IMR-90 (cell line): ENCODE results near the gene CD9. TPM values are rescaled to one million over a fixed set of nuclear protein-coding genes. Genes with fewer than 3 reads are reported as not detected.
A peak's percentile ranks its signal among the peaks of the same experiment; 100 is the strongest.

ENCODE experiments used
- ATAC-seq: fragments of 200-7000 bp; cut with Tn5 transposase; 2 replicates; pipeline ENCODE4 v1.9.1; 2020; ENCODE audit warnings: low read depth, mild to moderate bottlenecking, moderate library complexity
- BruUV-seq: library from RNA; stranded (reverse); fragments of 400-500 nt; replicated peaks from 2 replicates; lab custom pipeline; 2021; lab: Mats Ljungman, UMichigan
- CTCF ChIA-PET: fragments of 300-600 bp; formaldehyde crosslinking; extraction: SDS; loops from one replicate; lab custom pipeline; 2021; ENCODE audit warnings: antibody characterized with exemption; lab: Yijun Ruan, JAX
- POLR2A ChIA-PET: fragments of 300-600 bp; sonication (Branson Sonifier 250); formaldehyde crosslinking; loops from one replicate; lab custom pipeline; 2022; ENCODE audit warnings: antibody characterized with exemption; ENCODE audit not compliant: unreplicated experiment; lab: Charles Lee
- DNase-seq: peaks from one replicate; pipeline ENCODE4 v3.0.0; 2013
- H2AFZ ChIP-seq: replicated peaks from 2 replicates; pipeline ENCODE3; 2013; ENCODE audit warnings: low read length, mild to moderate bottlenecking; ENCODE audit not compliant: poor library complexity
- H2AK5ac ChIP-seq: 2 replicates; pipeline ENCODE4 v1.6.1; 2013; ENCODE audit warnings: low read depth, low read length, inconsistent platforms
- H2AK9ac ChIP-seq: replicated peaks from 2 replicates; pipeline ENCODE3; 2013; ENCODE audit warnings: mild to moderate bottlenecking, low read depth, low read length, moderate library complexity; ENCODE audit not compliant: poor library complexity
- H2BK120ac ChIP-seq: 2 replicates; pipeline ENCODE4 v1.6.1; 2013; ENCODE audit warnings: low read depth, low read length, inconsistent platforms
- H2BK15ac ChIP-seq: 3 replicates; pipeline ENCODE4 v1.6.1; 2013; ENCODE audit warnings: low read depth, low read length, inconsistent platforms
- H2BK20ac ChIP-seq: 2 replicates; pipeline ENCODE4 v1.6.1; 2013; ENCODE audit warnings: low read depth, mild to moderate bottlenecking, inconsistent platforms, low read length, moderate library complexity
- H2BK5ac ChIP-seq: 2 replicates; pipeline ENCODE4 v1.6.1; 2013; ENCODE audit warnings: mild to moderate bottlenecking, low read depth, low read length, inconsistent platforms; ENCODE audit not compliant: poor library complexity, severe bottlenecking
- H3K14ac ChIP-seq: replicated peaks from 2 replicates; pipeline ENCODE4 v1.6.1; 2013; ENCODE audit warnings: low read depth, low read length, inconsistent platforms
- H3K18ac ChIP-seq: 2 replicates; pipeline ENCODE4 v1.6.1; 2013; ENCODE audit warnings: low read depth, low read length, control low read depth
- H3K23ac ChIP-seq: 2 replicates; pipeline ENCODE4 v1.6.1; 2013; ENCODE audit warnings: low read depth, low read length, inconsistent platforms
- H3K27ac ChIP-seq: 2 replicates; pipeline ENCODE4 v1.5.1; 2013; ENCODE audit warnings: mild to moderate bottlenecking, control low read depth, low read length; ENCODE audit not compliant: insufficient read depth
- H3K27me3 ChIP-seq: 2 replicates; pipeline ENCODE4 v1.6.1; 2013; ENCODE audit warnings: low read length; ENCODE audit not compliant: control insufficient read depth, insufficient read depth
- H3K36me3 ChIP-seq: 2 replicates; pipeline ENCODE4 v1.6.1; 2013; ENCODE audit warnings: low read length, mixed read lengths; ENCODE audit not compliant: control insufficient read depth, insufficient read depth
- H3K4ac ChIP-seq: 2 replicates; pipeline ENCODE4 v1.6.1; 2013; ENCODE audit warnings: low read depth, low read length, inconsistent platforms
- H3K4me1 ChIP-seq: 2 replicates; pipeline ENCODE4 v1.6.1; 2013; ENCODE audit warnings: low read length, mixed read lengths; ENCODE audit not compliant: control insufficient read depth, insufficient read depth
- H3K4me2 ChIP-seq: 2 replicates; pipeline ENCODE4 v1.6.1; 2013; ENCODE audit warnings: low read depth, mild to moderate bottlenecking, control low read depth, low read length, moderate library complexity
- H3K4me3 ChIP-seq: 2 replicates; pipeline ENCODE4 v1.5.1; 2013; ENCODE audit warnings: low read depth, mild to moderate bottlenecking, control low read depth, low read length, moderate library complexity; ENCODE audit not compliant: insufficient read depth
- H3K56ac ChIP-seq: 2 replicates; pipeline ENCODE4 v1.6.1; 2013; ENCODE audit warnings: low read length, inconsistent platforms; ENCODE audit not compliant: insufficient read depth; ENCODE audit errors: extremely low read depth
- H3K79me1 ChIP-seq, 2 experiments: 2 replicates each; pipeline ENCODE4 v1.6.1; 2013; ENCODE audit warnings: low read length in 2 of 2, inconsistent platforms in 1 of 2, low read depth in 1 of 2
- H3K9ac ChIP-seq: 2 replicates; pipeline ENCODE4 v1.6.1; 2013; ENCODE audit warnings: low read depth, low read length, control low read depth
- H3K9me1 ChIP-seq: 2 replicates; pipeline ENCODE4 v1.6.1; 2013; ENCODE audit warnings: low read length, inconsistent platforms; ENCODE audit not compliant: insufficient read depth
- H3K9me3 ChIP-seq: 2 replicates; pipeline ENCODE4 v1.6.1; 2013; ENCODE audit warnings: low read length; ENCODE audit not compliant: control insufficient read depth, insufficient read depth
- H4K20me1 ChIP-seq: 2 replicates; pipeline ENCODE4 v1.6.1; 2013; ENCODE audit warnings: low read length, inconsistent platforms; ENCODE audit not compliant: insufficient read depth
- H4K5ac ChIP-seq: 2 replicates; pipeline ENCODE4 v1.6.1; 2013; ENCODE audit warnings: mild to moderate bottlenecking, low read depth, low read length, control low read depth
- H4K8ac ChIP-seq, 2 experiments: 2 replicates each; pipeline ENCODE4 v1.6.1; 2013; ENCODE audit warnings: low read depth in 2 of 2, low read length in 2 of 2, control low read depth in 1 of 2, inconsistent platforms in 1 of 2
- H4K91ac ChIP-seq: 2 replicates; pipeline ENCODE4 v1.6.1; 2013; ENCODE audit warnings: low read depth, low read length, inconsistent platforms; ENCODE audit not compliant: insufficient read depth
- ELK1 ChIP-seq: fragments of 150-350 bp; IDR thresholded peaks from 2 replicates; pipeline ENCODE4 v1.6.1; 2016; ENCODE audit warnings: low read depth, mild to moderate bottlenecking, low read length, moderate library complexity, borderline replicate concordance
- MAFK ChIP-seq: IDR thresholded peaks from 2 replicates; pipeline ENCODE4 v1.6.1; 2012; ENCODE audit warnings: low read depth, low read length, improper control_type of control experiment
- MAZ ChIP-seq: IDR thresholded peaks from 2 replicates; pipeline ENCODE4 v1.6.1; 2012; ENCODE audit warnings: low read depth, mild to moderate bottlenecking, low read length, improper control_type of control experiment, moderate library complexity, borderline replicate concordance
- MXI1 ChIP-seq: IDR thresholded peaks from 2 replicates; pipeline ENCODE4 v1.6.1; 2012; ENCODE audit warnings: low read depth, mild to moderate bottlenecking, low read length, moderate library complexity, borderline replicate concordance
- POLR2A ChIP-seq: IDR thresholded peaks from 2 replicates; pipeline ENCODE4 v1.6.1; 2012; ENCODE audit warnings: mild to moderate bottlenecking, low read depth, low read length
- RAD21 ChIP-seq: IDR thresholded peaks from 2 replicates; pipeline ENCODE4 v1.6.1; 2012; ENCODE audit warnings: low read length, improper control_type of control experiment
- RCOR1 ChIP-seq: IDR thresholded peaks from 2 replicates; pipeline ENCODE4 v1.6.1; 2012; ENCODE audit warnings: mild to moderate bottlenecking, low read length, improper control_type of control experiment; ENCODE audit not compliant: insufficient replicate concordance
- RFX5 ChIP-seq: IDR thresholded peaks from 2 replicates; pipeline ENCODE4 v1.8.0; 2012; ENCODE audit warnings: low read depth, mild to moderate bottlenecking, low read length, moderate library complexity
- SMC3 ChIP-seq: fragments of 150-350 bp; IDR thresholded peaks from 2 replicates; pipeline ENCODE4 v1.6.1; 2016; ENCODE audit warnings: low read depth, mild to moderate bottlenecking, antibody characterized with exemption, low read length, moderate library complexity
- USF2 ChIP-seq: fragments of 150-350 bp; IDR thresholded peaks from 2 replicates; pipeline ENCODE4 v1.6.1; 2017; ENCODE audit warnings: mild to moderate bottlenecking, antibody characterized with exemption, low read length, low read depth
- WGBS, 2 experiments: methylation state at CpG; one replicate each; pipeline versions ENCODE4 v1.1.5 to v1.1.7; 2013; ENCODE audit warnings: missing lambda C conversion rate in 2 of 2; ENCODE audit not compliant: insufficient read length in 1 of 2; ENCODE audit errors: extremely low coverage in 2 of 2; 5-methylcytosine and 5-hydroxymethylcytosine counted together
- dilution Hi-C: fragments of 300-500 bp; cut with HindIII; formaldehyde crosslinking; loops from one replicate; pipeline ENCODE4 v1.14.3; 2018; ENCODE audit warnings: low sequenced_read_pairs; ENCODE audit not compliant: unreplicated experiment
- in situ Hi-C: fragments of 300-500 bp; cut with MboI; formaldehyde crosslinking; loops from 3 replicates; pipeline ENCODE4 v1.14.3; 2019; ENCODE audit warnings: low sequenced_read_pairs, inconsistent platforms, mixed read lengths
- intact Hi-C: fragments of 100-400 bp; cut with micrococcal nuclease; formaldehyde crosslinking; loops from 2 replicates; pipeline ENCODE4 v1.10.0; 2022
- polyA plus RNA-seq, 3 experiments: library from polyadenylated mRNA; depleted of rRNA; stranded (reverse); fragments of >200 nt; gene quantifications; 2 replicates each; pipeline ENCODE4 v1.2.3, GENCODE V29; 2012; ENCODE audit warnings: low replicate concordance in 1 of 3
- total RNA-seq: library from RNA; depleted of rRNA; stranded (reverse); fragments of >200 nt; gene quantifications from 2 replicates; pipeline ENCODE4 v1.2.3, GENCODE V29; 2012
- TF ChIP-seq, protein P1 (sequence below): conservative IDR thresholded peaks from 2 replicates; pipeline ENCODE4 v1.5.1; 2012; ENCODE audit warnings: mild to moderate bottlenecking, low read depth, low read length, improper control_type of control experiment

The CD9 gene
- total and polyA plus RNA-seq, 2 of the 4 experiments (the other 2 are of a cell fraction), result 48.8 to 70.9 TPM

DNA sequence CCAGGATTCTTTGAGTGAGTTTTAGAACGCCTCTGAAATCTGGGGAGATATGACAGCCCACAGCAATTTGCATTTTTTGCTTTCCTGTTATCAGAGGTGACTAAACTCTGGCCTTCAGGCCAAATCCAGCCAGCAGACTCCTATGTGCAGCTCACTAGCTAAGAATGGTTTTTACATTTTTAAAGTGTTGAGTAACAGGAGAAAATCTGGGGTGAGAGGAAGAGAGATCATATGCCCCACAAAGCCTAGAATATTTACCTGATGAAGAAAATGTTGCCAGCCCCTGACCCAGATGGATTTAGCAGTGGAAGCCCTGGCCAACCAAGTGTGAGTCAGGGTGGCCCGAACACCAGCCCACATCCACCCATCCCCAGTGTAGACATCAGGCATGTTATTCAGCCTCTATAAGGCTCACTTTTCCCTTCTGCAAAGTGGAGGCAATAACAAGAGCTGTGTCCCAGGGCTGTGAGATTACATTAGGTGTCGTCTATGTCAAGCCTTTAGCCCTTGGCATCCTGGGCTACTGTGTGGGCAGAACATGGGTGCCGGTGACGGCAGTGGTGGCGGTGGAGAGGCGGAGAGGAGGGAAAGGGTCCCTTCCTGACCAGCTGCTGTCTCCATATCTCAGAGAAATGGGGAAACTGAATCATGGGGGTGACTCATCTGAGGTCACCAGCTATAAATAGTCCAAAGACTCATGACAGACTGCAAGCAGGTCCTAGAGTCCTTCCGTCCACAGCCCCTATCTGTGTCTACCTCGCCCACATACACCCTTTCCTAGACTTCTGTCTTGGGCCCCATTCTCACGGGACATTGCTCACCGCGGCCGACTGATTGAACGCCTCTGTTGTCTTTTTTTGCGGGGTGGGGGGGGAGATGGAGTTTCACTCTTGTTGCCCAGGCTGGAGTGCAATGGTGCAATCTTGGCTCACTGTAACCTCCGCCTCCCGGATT is 32.6 kb upstream of the CD9 start (continued):
- no peak for TF ChIP-seq USF2

DNA sequence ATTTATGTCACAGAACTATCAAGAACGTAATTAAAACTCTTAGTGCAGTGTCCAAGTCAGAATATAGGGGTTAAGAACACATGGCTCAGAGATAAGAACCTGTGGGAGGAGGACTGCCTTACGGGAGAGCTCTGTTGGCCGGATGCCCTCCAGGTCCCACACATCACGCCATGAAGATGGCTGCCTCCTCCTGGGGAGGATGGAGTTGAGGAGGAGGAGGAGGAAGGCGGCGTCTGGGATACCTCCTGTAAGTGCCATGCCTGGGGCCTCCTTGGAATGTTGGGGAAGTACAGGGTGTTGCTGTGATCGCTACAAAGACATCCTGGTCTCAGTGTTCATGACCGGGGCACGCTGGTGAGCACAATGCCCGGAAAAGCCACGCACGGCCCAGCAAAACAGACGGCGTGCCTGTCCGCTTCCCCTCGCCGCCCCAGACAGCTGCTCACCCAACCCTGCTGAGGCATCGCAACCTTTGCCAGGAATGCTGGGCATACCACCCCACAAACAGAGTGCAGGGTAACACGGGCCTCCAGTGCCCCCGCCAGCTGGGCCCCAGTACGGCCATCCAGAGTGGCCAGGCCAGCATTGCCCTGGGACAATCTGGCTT is 28.7 kb upstream of the CD9 start:
- Histone ChIP-seq H3K4me2 (no peak overlapping the region), H3K18ac (no peak overlapping the region), H3K23ac (no peak overlapping the region), H2BK5ac (no peak overlapping the region), H2AFZ (peak overlapping the region; percentile 3), H4K20me1 (0 out of 2 replicates have a peak, but pooled peaks cover 4% of the 10 kb centered on the region), H3K27ac (no peak overlapping the region), H3K9me3 (no peaks in the 10 kb centered on the region), H3K4me1 (peaks cover 9% of the 10 kb centered on the region), H3K56ac (no peak overlapping the region), H4K5ac (no peak overlapping the region), H4K8ac (no peak overlapping the region), H3K4me3 (no peak overlapping the region), H3K9ac (no peak overlapping the region), H2BK20ac (no peak overlapping the region), H2AK5ac (peak overlapping the region; percentile 60), H2BK120ac (no peak overlapping the region), H4K91ac (no peak overlapping the region), H3K4ac (peak overlapping the region; percentile 47), H3K79me1 (no peaks in the 10 kb centered on the region), H3K27me3 (no peaks in the 10 kb centered on the region), H3K36me3 (no peaks in the 10 kb centered on the region), H3K9me1 (peaks cover 7% of the 10 kb centered on the region; the same call in 1 of the 2 replicates), H3K14ac (no peak overlapping the region), H2AK9ac (no peak overlapping the region), H2BK15ac (no peak overlapping the region)
- no peak for ATAC-seq
- dilution Hi-C loops (no loop called here), in situ Hi-C loops (no loop called here), intact Hi-C loops (no loop called here)
- WGBS, 2 experiments, result 91% methylated on average over 8 of the region's 21 CpGs; no CpG with 5 or more reads in 1 of the 2 experiments
- no peak for DNase-seq
- BruUV-seq, result no TSS peak
- ChIA-PET POLR2A (no interaction called here), CTCF (no interaction called here)
- TF ChIP-seq POLR2A (no peak), ELK1 (no peak), MXI1 (no peak), RCOR1 (no peak), RFX5 (no peak), MAFK (no peak), MAZ (no peak), SMC3 (no peak), RAD21 (no peak)
- TF ChIP-seq, protein P1, sequence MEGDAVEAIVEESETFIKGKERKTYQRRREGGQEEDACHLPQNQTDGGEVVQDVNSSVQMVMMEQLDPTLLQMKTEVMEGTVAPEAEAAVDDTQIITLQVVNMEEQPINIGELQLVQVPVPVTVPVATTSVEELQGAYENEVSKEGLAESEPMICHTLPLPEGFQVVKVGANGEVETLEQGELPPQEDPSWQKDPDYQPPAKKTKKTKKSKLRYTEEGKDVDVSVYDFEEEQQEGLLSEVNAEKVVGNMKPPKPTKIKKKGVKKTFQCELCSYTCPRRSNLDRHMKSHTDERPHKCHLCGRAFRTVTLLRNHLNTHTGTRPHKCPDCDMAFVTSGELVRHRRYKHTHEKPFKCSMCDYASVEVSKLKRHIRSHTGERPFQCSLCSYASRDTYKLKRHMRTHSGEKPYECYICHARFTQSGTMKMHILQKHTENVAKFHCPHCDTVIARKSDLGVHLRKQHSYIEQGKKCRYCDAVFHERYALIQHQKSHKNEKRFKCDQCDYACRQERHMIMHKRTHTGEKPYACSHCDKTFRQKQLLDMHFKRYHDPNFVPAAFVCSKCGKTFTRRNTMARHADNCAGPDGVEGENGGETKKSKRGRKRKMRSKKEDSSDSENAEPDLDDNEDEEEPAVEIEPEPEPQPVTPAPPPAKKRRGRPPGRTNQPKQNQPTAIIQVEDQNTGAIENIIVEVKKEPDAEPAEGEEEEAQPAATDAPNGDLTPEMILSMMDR, result no peak
